SU-DHL-6 (cell line): ENCODE results near the gene LAX1.

ENCODE experiments used
- CTCF ChIP-seq: fragments of 200-600 bp; sonication (generic); IDR thresholded peaks from one replicate; pipeline ENCODE4 v1.5.1; 2017; ENCODE audit warnings: antibody characterized with exemption, mild to moderate bottlenecking, low read length, moderate library complexity; ENCODE audit not compliant: insufficient read depth, poor library complexity, severe bottlenecking
- EZH2phosphoT487 ChIP-seq: fragments of 200-600 bp; sonication (generic), shearing (Covaris generic); conservative IDR thresholded peaks from 2 replicates; pipeline ENCODE4 v1.6.1; 2018; ENCODE audit warnings: mild to moderate bottlenecking, antibody characterized with exemption, low read length, moderate library complexity, mixed read lengths

- TF ChIP-seq CTCF (no peak), EZH2phosphoT487 (no peak)
Observed at GRCh38 chr1:203818399-203818798, 53.4 kb downstream of the LAX1 start.
